ENCODE results near the gene PHGDH. TPM values are rescaled to one million over a fixed set of nuclear protein-coding genes. Genes with fewer than 3 reads are reported as not detected.
A peak's percentile ranks its signal among the peaks of the same experiment; 100 is the strongest.

PHGDH gene
- total RNA-seq, 3 donors from 2014 or later (not counting 1 experiment from before 2014, with no cell fraction given): 1.1 to 6.6 (median 5.8) TPM

GRCh38 chr1:119725626-119726025 is 13.9 kb downstream of the PHGDH start:
- Histone ChIP-seq H3K36me3 (ENCODE audit: control insufficient read depth, insufficient read depth, low read length) (no peaks in the 10 kb centered on the region), H3K4me1 (ENCODE audit: control insufficient read depth, insufficient read depth, low read length) (no peaks in the 10 kb centered on the region), H3K27ac (ENCODE audit: low read length) (no peak overlapping the region), H3K4me3 (ENCODE audit: low read length) (no peak overlapping the region), H3K27me3 (ENCODE audit: control insufficient read depth, insufficient read depth, low read length) (no peaks in the 10 kb centered on the region), H3K9me3 (ENCODE audit: control insufficient read depth, insufficient read depth, low read length) (no peaks in the 10 kb centered on the region)
- Mint-ChIP-seq H3K27me3 (ENCODE audit: low read depth in 2 of 2) (no peaks in the 10 kb centered on the region), H3K4me3 (no peak overlapping the region), H3K4me1 (no peaks in the 10 kb centered on the region), H3K36me3 (no peaks in the 10 kb centered on the region), H3K27ac (no peak overlapping the region), H3K9me3 (no peaks in the 10 kb centered on the region)
- whole genome bisulfite sequencing (ENCODE audit: insufficient coverage): 90% methylated on average over 5 of the region's 5 CpGs
- ATAC-seq (no peak), DNase-seq (peak in 1 of 2 donors; percentile 7)
- intact Hi-C loops (cut with micrococcal nuclease): no loop called here
- no peak for TF ChIP-seq CTCF (IDR thresholded peaks at IDR 0.05)

GRCh38 chr1:119727991-119728390 is 16.3 kb downstream of the PHGDH start:
- no peak for ATAC-seq
- no peaks in the 10 kb centered on the region for H3K27me3 ChIP-seq (ENCODE audit: control insufficient read depth, insufficient read depth, low read length)
- no peak overlapping the region for H3K27ac Mint-ChIP-seq

DNA sequence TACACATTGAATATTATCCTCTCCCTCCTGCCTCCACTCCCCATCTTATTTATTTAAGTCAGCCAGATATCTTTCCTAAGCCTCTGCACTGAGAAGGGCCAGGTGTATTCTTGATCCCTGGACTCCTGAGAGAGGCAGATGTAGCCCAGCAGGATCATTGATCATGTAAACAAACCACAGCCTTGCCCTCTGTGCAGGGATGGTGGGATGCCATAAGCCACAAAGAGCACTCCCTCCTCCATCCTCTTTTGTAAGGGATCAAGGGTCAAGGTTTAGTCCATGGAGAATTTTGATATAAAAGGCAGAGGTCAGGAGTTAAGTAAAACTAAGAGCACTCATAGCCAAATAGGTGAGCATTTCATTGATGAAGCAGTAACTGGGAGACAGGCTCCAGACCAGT is 17.3 kb downstream of the PHGDH start:
- no peaks in the 10 kb centered on the region for H3K36me3 Mint-ChIP-seq
- H3K4me1 Mint-ChIP-seq: no peaks in the 10 kb centered on the region
- H3K9me3 Mint-ChIP-seq: no peaks in the 10 kb centered on the region
- intact Hi-C loops (cut with micrococcal nuclease): no loop called here
- H3K27ac ChIP-seq (ENCODE audit: low read length): no peak overlapping the region
- DNase-seq (no peak), ATAC-seq (no peak)
- no peaks in the 10 kb centered on the region for H3K4me1 ChIP-seq (ENCODE audit: control insufficient read depth, insufficient read depth, low read length)
- no peaks in the 10 kb centered on the region for H3K9me3 ChIP-seq (ENCODE audit: control insufficient read depth, insufficient read depth, low read length)
- H3K27me3 ChIP-seq (ENCODE audit: control insufficient read depth, insufficient read depth, low read length): no peaks in the 10 kb centered on the region
- H3K36me3 ChIP-seq (ENCODE audit: control insufficient read depth, insufficient read depth, low read length): no peaks in the 10 kb centered on the region
- no peak overlapping the region for H3K4me3 Mint-ChIP-seq
- no peak overlapping the region for H3K27ac Mint-ChIP-seq
- no peaks in the 10 kb centered on the region for H3K27me3 Mint-ChIP-seq (ENCODE audit: low read depth in 2 of 2)
- H3K4me3 ChIP-seq (ENCODE audit: low read length): no peak overlapping the region
- TF ChIP-seq CTCF (IDR thresholded peaks at IDR 0.05): no peak

More at GRCh38 chr1:119727991-119728390, 16.3 kb downstream of the PHGDH start:
- intact Hi-C loops (cut with micrococcal nuclease): no loop called here
- Mint-ChIP-seq H3K36me3 (no peaks in the 10 kb centered on the region), H3K4me3 (no peak overlapping the region), H3K27me3 (ENCODE audit: low read depth in 2 of 2) (no peaks in the 10 kb centered on the region), H3K9me3 (no peaks in the 10 kb centered on the region), H3K4me1 (no peaks in the 10 kb centered on the region)
- Histone ChIP-seq H3K27ac (ENCODE audit: low read length) (no peak overlapping the region), H3K36me3 (ENCODE audit: control insufficient read depth, insufficient read depth, low read length) (no peaks in the 10 kb centered on the region), H3K4me3 (ENCODE audit: low read length) (no peak overlapping the region), H3K9me3 (ENCODE audit: control insufficient read depth, insufficient read depth, low read length) (no peaks in the 10 kb centered on the region), H3K4me1 (ENCODE audit: control insufficient read depth, insufficient read depth, low read length) (no peaks in the 10 kb centered on the region)
- TF ChIP-seq CTCF (IDR thresholded peaks at IDR 0.05): no peak
- no CpG with 5 or more reads among the region's 1 CpG for WGBS (ENCODE audit: insufficient coverage)
- no peak for DNase-seq

DNA sequence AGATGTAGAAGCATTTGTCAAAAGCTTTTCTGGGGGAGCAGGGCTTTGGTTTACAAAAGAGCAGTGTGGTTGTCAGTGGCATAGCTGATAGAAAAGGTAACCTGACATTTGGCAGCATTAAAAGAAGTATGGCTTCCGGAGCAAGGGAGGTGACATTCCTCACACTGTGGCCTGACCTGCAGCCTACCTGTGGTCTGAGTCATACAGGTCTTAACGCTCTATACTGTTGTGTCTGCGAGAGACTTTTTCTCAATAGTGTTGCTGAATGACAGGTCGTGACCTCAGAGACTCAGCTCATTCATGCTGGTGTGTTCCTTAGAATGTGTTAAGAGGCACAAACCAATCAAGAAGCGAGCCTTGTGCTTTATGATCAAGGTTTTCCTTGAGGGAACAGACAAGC is 19.3 kb downstream of the PHGDH start:
- 86% methylated on average over 5 of the region's 5 CpGs for WGBS (ENCODE audit: insufficient coverage)
- Mint-ChIP-seq H3K4me1 (no peaks in the 10 kb centered on the region), H3K4me3 (no peak overlapping the region), H3K27me3 (ENCODE audit: low read depth in 2 of 2) (no peaks in the 10 kb centered on the region), H3K9me3 (no peaks in the 10 kb centered on the region), H3K36me3 (no peaks in the 10 kb centered on the region), H3K27ac (no peak overlapping the region)
- no peak for ATAC-seq
- H3K36me3 ChIP-seq (ENCODE audit: control insufficient read depth, insufficient read depth, low read length): no peaks in the 10 kb centered on the region
- no peak overlapping the region for H3K4me3 ChIP-seq (ENCODE audit: low read length)
- H3K27me3 ChIP-seq (ENCODE audit: control insufficient read depth, insufficient read depth, low read length): no peaks in the 10 kb centered on the region
- H3K27ac ChIP-seq (ENCODE audit: low read length): no peak overlapping the region
- intact Hi-C loops (cut with micrococcal nuclease): no loop called here
- no peaks in the 10 kb centered on the region for H3K4me1 ChIP-seq (ENCODE audit: control insufficient read depth, insufficient read depth, low read length)
- DNase-seq: no peak
- TF ChIP-seq CTCF (IDR thresholded peaks at IDR 0.05): no peak
- no peaks in the 10 kb centered on the region for H3K9me3 ChIP-seq (ENCODE audit: control insufficient read depth, insufficient read depth, low read length)
